HG03045 (cell line): ENCODE measurements around the gene ADA.
"Not testable (repeated sequence)": the region's sequence is repeated elsewhere in the genome, so short reads cannot be mapped to it uniquely, and the experiment has no call there.

Experiments
- ATAC-seq: cut with Tn5 transposase; IDR thresholded peaks from one replicate; pipeline ENCODE4 v1.9.1; 2021; ENCODE audit warnings: mild to moderate bottlenecking, moderate library complexity; ENCODE audit not compliant: unreplicated experiment

ADA gene

GRCh38 chr20:44601236-44601671 lies 50.2 kb downstream of the ADA start:
- no peak for ATAC-seq

GRCh38 chr20:44600758-44601201 lies 50.7 kb downstream of the ADA start:
- no peak for ATAC-seq

- ATAC-seq, result no peak
Observed at GRCh38 chr20:44600301-44600700, 51.2 kb downstream of the ADA start.

GRCh38 chr20:44599715-44600114 lies 51.8 kb downstream of the ADA start:
- no peak for ATAC-seq

GRCh38 chr20:44598423-44599305 lies 52.8 kb downstream of the ADA start:
- ATAC-seq, result no peak

- ATAC-seq, result no peak
Observed at GRCh38 chr20:44597930-44598329, 53.6 kb downstream of the ADA start.

- no peak for ATAC-seq
Observed at GRCh38 chr20:44597516-44597915, 54.0 kb downstream of the ADA start.

GRCh38 chr20:44596876-44597275 lies 54.6 kb downstream of the ADA start:
- no peak for ATAC-seq

- ATAC-seq, result no peak
Observed at GRCh38 chr20:44596010-44596409, 55.5 kb downstream of the ADA start.

- ATAC-seq, result no peak
Observed at GRCh38 chr20:44594730-44595129, 56.8 kb downstream of the ADA start.

- no peak for ATAC-seq
Observed at GRCh38 chr20:44593751-44594150, 57.7 kb downstream of the ADA start.

GRCh38 chr20:44592366-44592765 lies 59.1 kb downstream of the ADA start:
- ATAC-seq, result no peak

- ATAC-seq, result no peak
Observed at GRCh38 chr20:44590980-44591778, 60.3 kb downstream of the ADA start.

- ATAC-seq, result no peak
Observed at GRCh38 chr20:44589537-44589936, 62.0 kb downstream of the ADA start.

- not testable (repeated sequence) for ATAC-seq
Observed at GRCh38 chr20:44588321-44588720, 63.2 kb downstream of the ADA start.

GRCh38 chr20:44587035-44587980 lies 64.2 kb downstream of the ADA start:
- ATAC-seq, result no peak

GRCh38 chr20:44586289-44586911 lies 65.1 kb downstream of the ADA start:
- no peak for ATAC-seq

GRCh38 chr20:44585057-44585963 lies 66.2 kb downstream of the ADA start:
- ATAC-seq, result no peak

- ATAC-seq, result no peak
Observed at GRCh38 chr20:44584162-44584561, 67.3 kb downstream of the ADA start.
